Keratinocyte (primary cell): ENCODE results near the gene IVNS1ABP.

Source experiments
- EZH2 ChIP-seq: IDR thresholded peaks from one replicate; pipeline ENCODE4 v1.6.1; 2012; ENCODE audit warnings: inconsistent platforms, mild to moderate bottlenecking, low read length, moderate library complexity
- TF ChIP-seq, protein P1 (sequence below), 3 experiments: IDR thresholded peaks in 1 of 3; conservative IDR thresholded peaks in 1 of 3; optimal IDR thresholded peaks in 1 of 3; 2 replicates in 2 of 3; 3 replicates in 1 of 3; pipeline versions ENCODE3 to v1.5.1; 2011; ENCODE audit warnings: low read length in 3 of 3, mild to moderate bottlenecking in 3 of 3, moderate library complexity in 2 of 3, control low read depth in 1 of 3, inconsistent platforms in 1 of 3; ENCODE audit not compliant: insufficient read depth in 2 of 3; ENCODE audit errors: extremely low read depth in 1 of 3

DNA sequence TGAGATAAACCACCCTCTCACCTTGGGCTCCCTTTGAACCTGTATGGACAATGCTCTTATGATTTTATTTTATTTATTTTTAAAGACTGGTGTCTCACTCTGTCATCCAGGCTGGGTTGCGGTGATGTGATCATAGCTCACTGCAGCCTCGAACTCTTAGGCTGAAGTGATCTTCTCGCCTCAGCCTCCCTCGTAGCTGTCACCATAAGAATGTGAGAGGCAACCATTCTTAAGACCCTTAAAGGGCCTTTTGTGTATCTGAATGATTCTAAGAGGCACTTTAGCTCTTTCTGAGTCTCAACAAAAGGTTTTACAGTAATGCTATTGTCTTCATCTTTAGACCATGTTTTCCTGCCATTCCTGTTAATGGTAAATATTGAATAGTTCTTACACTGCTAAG lies 67.0 kb downstream of the IVNS1ABP start:
- TF ChIP-seq, protein P1, sequence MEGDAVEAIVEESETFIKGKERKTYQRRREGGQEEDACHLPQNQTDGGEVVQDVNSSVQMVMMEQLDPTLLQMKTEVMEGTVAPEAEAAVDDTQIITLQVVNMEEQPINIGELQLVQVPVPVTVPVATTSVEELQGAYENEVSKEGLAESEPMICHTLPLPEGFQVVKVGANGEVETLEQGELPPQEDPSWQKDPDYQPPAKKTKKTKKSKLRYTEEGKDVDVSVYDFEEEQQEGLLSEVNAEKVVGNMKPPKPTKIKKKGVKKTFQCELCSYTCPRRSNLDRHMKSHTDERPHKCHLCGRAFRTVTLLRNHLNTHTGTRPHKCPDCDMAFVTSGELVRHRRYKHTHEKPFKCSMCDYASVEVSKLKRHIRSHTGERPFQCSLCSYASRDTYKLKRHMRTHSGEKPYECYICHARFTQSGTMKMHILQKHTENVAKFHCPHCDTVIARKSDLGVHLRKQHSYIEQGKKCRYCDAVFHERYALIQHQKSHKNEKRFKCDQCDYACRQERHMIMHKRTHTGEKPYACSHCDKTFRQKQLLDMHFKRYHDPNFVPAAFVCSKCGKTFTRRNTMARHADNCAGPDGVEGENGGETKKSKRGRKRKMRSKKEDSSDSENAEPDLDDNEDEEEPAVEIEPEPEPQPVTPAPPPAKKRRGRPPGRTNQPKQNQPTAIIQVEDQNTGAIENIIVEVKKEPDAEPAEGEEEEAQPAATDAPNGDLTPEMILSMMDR (optimal IDR thresholded peaks at IDR 0.05 in 1 of 3, IDR thresholded peaks at IDR 0.05 in 1 of 3, conservative IDR thresholded peaks at IDR 0.05 in 1 of 3; ENCODE audit: extremely low read depth in 1 of 3, insufficient read depth in 2 of 3, low read length in 3 of 3), result no peak
- no peak for TF ChIP-seq EZH2
